T-cell (primary cell): ENCODE results near the gene SEPTIN5. TPM values are rescaled to one million over a fixed set of nuclear protein-coding genes. Genes with fewer than 3 reads are reported as not detected.

Experiments used
- ATAC-seq, 4 experiments: fragments of 200-7000 bp in 3 of 4; fragments of 150-1000 bp in 1 of 4; cut with Tn5 transposase; replicated peaks in 1 of 4; 1 replicate in 3 of 4; 2 replicates in 1 of 4; pipeline ENCODE4 v1.10.0; 2021; ENCODE audit warnings: moderate library complexity in 3 of 4, mild to moderate bottlenecking in 2 of 4, moderate number of reproducible peaks in 1 of 4
- CTCF ChIA-PET, 2 donors: fragments of 300-600 bp; sonication (Branson Sonifier 250); formaldehyde crosslinking; loops; one replicate each; lab custom pipeline; 2022; ENCODE audit warnings: antibody characterized with exemption in 2 of 2; lab: Charles Lee
- POLR2A ChIA-PET, 2 donors: fragments of 300-600 bp; sonication (Branson Sonifier 250); formaldehyde crosslinking; loops; one replicate each; lab custom pipeline; 2022; ENCODE audit warnings: antibody characterized with exemption in 2 of 2; lab: Charles Lee
- DNase-seq, 35 experiments: peaks; one replicate each; pipeline versions ENCODE4 v3.0.0 to v3.0.0-alpha.2; 2013 to 2023
- H3K27ac ChIP-seq: one replicate; pipeline ENCODE4 v1.5.1; 2013; ENCODE audit warnings: low read length
- H3K27me3 ChIP-seq, 2 experiments: replicated peaks in 1 of 2; 1 replicate in 1 of 2; 2 replicates in 1 of 2; pipeline versions ENCODE4 v1.6.1 to v1.7.0; 2013; ENCODE audit warnings: low read length in 1 of 2, mixed read lengths in 1 of 2; ENCODE audit not compliant: control insufficient read depth in 2 of 2, insufficient read depth in 2 of 2; ENCODE audit errors: extremely low read depth in 1 of 2
- H3K36me3 ChIP-seq, 2 donors: 1 replicate in 1 of 2; 2 replicates in 1 of 2; pipeline versions ENCODE4 v1.6.1 to v1.7.0; 2013; ENCODE audit warnings: low read length in 1 of 2; ENCODE audit not compliant: control insufficient read depth in 2 of 2, insufficient read depth in 1 of 2; ENCODE audit errors: extremely low read depth in 1 of 2
- H3K4me1 ChIP-seq, 2 experiments: 1 replicate in 1 of 2; 2 replicates in 1 of 2; pipeline versions ENCODE4 v1.6.1 to v1.7.0; 2013; ENCODE audit warnings: low read length in 2 of 2, mixed read lengths in 1 of 2; ENCODE audit not compliant: insufficient read depth in 2 of 2, control insufficient read depth in 1 of 2; ENCODE audit errors: extremely low read depth in 1 of 2
- H3K4me3 ChIP-seq, 2 donors: 1 replicate in 1 of 2; 2 replicates in 1 of 2; pipeline versions ENCODE4 v1.5.1 to v1.7.0; 2013; ENCODE audit warnings: mild to moderate bottlenecking in 2 of 2, low read length in 1 of 2, moderate library complexity in 1 of 2; ENCODE audit not compliant: control insufficient read depth in 1 of 2; ENCODE audit errors: extremely low read depth in 1 of 2
- H3K9me3 ChIP-seq: 2 replicates; pipeline ENCODE4 v1.7.0; 2013
- H3K27ac Mint-ChIP-seq, 2 donors: one replicate each; pipeline ENCODE4 v1.8.0; 2020 to 2021; ENCODE audit warnings: mild to moderate bottlenecking in 2 of 2, mixed read lengths in 2 of 2
- H3K27me3 Mint-ChIP-seq, 2 donors: one replicate each; pipeline ENCODE4 v1.8.0; 2021 to 2022; ENCODE audit warnings: mixed read lengths in 2 of 2
- H3K36me3 Mint-ChIP-seq: one replicate; pipeline ENCODE4 v1.8.0; 2021; ENCODE audit warnings: mixed read lengths
- H3K4me1 Mint-ChIP-seq, 3 donors: one replicate each; pipeline ENCODE4 v1.8.0; 2020 to 2022; ENCODE audit warnings: mixed read lengths in 3 of 3, mild to moderate bottlenecking in 1 of 3
- H3K4me3 Mint-ChIP-seq, 3 donors: one replicate each; pipeline ENCODE4 v1.8.0; 2020 to 2022; ENCODE audit warnings: mild to moderate bottlenecking in 3 of 3, mixed read lengths in 3 of 3, moderate library complexity in 3 of 3
- H3K9me3 Mint-ChIP-seq, 3 donors: one replicate each; pipeline ENCODE4 v1.8.0; 2020 to 2022; ENCODE audit warnings: mixed read lengths in 3 of 3
- WGBS: methylation state at CpG from one replicate; pipeline ENCODE4 v1.1.5; 2013; ENCODE audit warnings: missing lambda C conversion rate; ENCODE audit not compliant: insufficient coverage; 5-methylcytosine and 5-hydroxymethylcytosine counted together
- total RNA-seq, 35 experiments: library from RNA in 6 of 35; stranded (reverse) in 6 of 35; fragments of 120-200 nt in 1 of 35; gene quantifications; one replicate each; pipeline versions ENCODE4 v1.2.1 to v1.2.4 and lab custom pipeline; 2013 to 2026

The SEPTIN5 gene
- total RNA-seq, 5 donors from 2014 or later (not counting 1 experiment from before 2014, with no cell fraction given): 0.33 to 3.2 (median 1.2) TPM

- Mint-ChIP-seq H3K36me3 (no peaks in the 10 kb centered on the region), H3K4me3 (no peak overlapping the region), H3K27ac (no peak overlapping the region), H3K4me1 (no peaks in the 10 kb centered on the region), H3K9me3 (no peaks in the 10 kb centered on the region), H3K27me3 (peaks cover 4 to 11% of the 10 kb centered on the region in 2 donors)
- Histone ChIP-seq H3K9me3 (no peaks in the 10 kb centered on the region), H3K4me3 (no peak overlapping the region), H3K27me3 (peaks cover 0 to 29% of the 10 kb centered on the region in 2 experiments), H3K27ac (no peak overlapping the region), H3K4me1 (no peaks in the 10 kb centered on the region), H3K36me3 (no peaks in the 10 kb centered on the region)
- CTCF ChIA-PET: interaction anchor here in 1 of 2 donors (1.0 kb wide), 1 partner anchor 42 kb away, joined by 3 read pairs; no protein-coding TSS in a partner anchor
- DNase-seq (no peak), ATAC-seq (no peak)
- POLR2A ChIA-PET: no interaction called here
- 48% methylated on average over 15 of the region's 15 CpGs for WGBS
Observed at GRCh38 chr22:19689408-19689807, 24.9 kb upstream of the SEPTIN5 start.

GRCh38 chr22:19691007-19691720 lies 23.1 kb upstream of the SEPTIN5 start:
- no peaks in the 10 kb centered on the region for H3K4me1 ChIP-seq
- H3K36me3 ChIP-seq: no peaks in the 10 kb centered on the region
- Mint-ChIP-seq H3K27ac (no peak overlapping the region), H3K27me3 (peaks cover 4 to 12% of the 10 kb centered on the region in 2 donors), H3K4me1 (no peaks in the 10 kb centered on the region), H3K36me3 (no peaks in the 10 kb centered on the region), H3K4me3 (no peak overlapping the region), H3K9me3 (no peaks in the 10 kb centered on the region)
- no peaks in the 10 kb centered on the region for H3K9me3 ChIP-seq
- POLR2A ChIA-PET: no interaction called here
- ATAC-seq: no peak
- H3K27ac ChIP-seq: no peak overlapping the region
- H3K4me3 ChIP-seq: no peak overlapping the region
- no peak for DNase-seq
- CTCF ChIA-PET: no interaction called here
- WGBS: 100% methylated on average over 3 of the region's 9 CpGs
- H3K27me3 ChIP-seq: peaks cover 0 to 37% of the 10 kb centered on the region in 2 experiments

GRCh38 chr22:19691721-19692341 lies 22.5 kb upstream of the SEPTIN5 start:
- no peak overlapping the region for H3K4me3 ChIP-seq
- H3K27me3 ChIP-seq: peaks cover 0 to 40% of the 10 kb centered on the region in 2 experiments
- DNase-seq: no peak
- H3K27ac Mint-ChIP-seq: no peak overlapping the region
- no peaks in the 10 kb centered on the region for H3K9me3 Mint-ChIP-seq
- H3K27ac ChIP-seq: no peak overlapping the region
- H3K4me3 Mint-ChIP-seq: no peak overlapping the region
- no peaks in the 10 kb centered on the region for H3K36me3 ChIP-seq
- H3K4me1 ChIP-seq: no peaks in the 10 kb centered on the region
- no peaks in the 10 kb centered on the region for H3K9me3 ChIP-seq
- ChIA-PET POLR2A (no interaction called here), CTCF (no interaction called here)
- WGBS: 86% methylated on average over 9 of the region's 19 CpGs
- no peak for ATAC-seq
- H3K4me1 Mint-ChIP-seq: no peaks in the 10 kb centered on the region
- no peaks in the 10 kb centered on the region for H3K36me3 Mint-ChIP-seq
- peaks cover 9 to 16% of the 10 kb centered on the region in 2 donors for H3K27me3 Mint-ChIP-seq

GRCh38 chr22:19693581-19693980 lies 20.7 kb upstream of the SEPTIN5 start:
- ChIA-PET POLR2A (no interaction called here), CTCF (no interaction called here)
- DNase-seq: no peak
- Histone ChIP-seq H3K4me3 (no peak overlapping the region), H3K27me3 (peaks cover 0 to 41% of the 10 kb centered on the region in 2 experiments), H3K4me1 (no peaks in the 10 kb centered on the region), H3K36me3 (no peaks in the 10 kb centered on the region), H3K9me3 (no peaks in the 10 kb centered on the region), H3K27ac (no peak overlapping the region)
- Mint-ChIP-seq H3K36me3 (no peaks in the 10 kb centered on the region), H3K4me1 (no peaks in the 10 kb centered on the region), H3K4me3 (no peak overlapping the region), H3K27me3 (peaks cover 9 to 16% of the 10 kb centered on the region in 2 donors), H3K27ac (no peak overlapping the region), H3K9me3 (no peaks in the 10 kb centered on the region)
- no peak for ATAC-seq
- WGBS: 78% methylated on average over 8 of the region's 14 CpGs

GRCh38 chr22:19693981-19694670 lies 20.2 kb upstream of the SEPTIN5 start:
- CTCF ChIA-PET: no interaction called here
- DNase-seq: no peak

GRCh38 chr22:19694696-19695095 lies 19.6 kb upstream of the SEPTIN5 start:
- Mint-ChIP-seq H3K27ac (no peak overlapping the region), H3K27me3 (peaks cover 9 to 16% of the 10 kb centered on the region in 2 donors), H3K4me1 (no peaks in the 10 kb centered on the region), H3K9me3 (no peaks in the 10 kb centered on the region), H3K36me3 (no peaks in the 10 kb centered on the region), H3K4me3 (no peak overlapping the region)
- ATAC-seq (no peak), DNase-seq (no peak)
- Histone ChIP-seq H3K27me3 (peaks cover 0 to 33% of the 10 kb centered on the region in 2 experiments), H3K4me3 (no peak overlapping the region), H3K36me3 (no peaks in the 10 kb centered on the region), H3K4me1 (no peaks in the 10 kb centered on the region), H3K27ac (no peak overlapping the region), H3K9me3 (no peaks in the 10 kb centered on the region)
- ChIA-PET CTCF (no interaction called here), POLR2A (no interaction called here)
- WGBS: 93% methylated on average over 9 of the region's 13 CpGs

More at GRCh38 chr22:19693981-19694670, 20.2 kb upstream of the SEPTIN5 start:
- no peaks in the 10 kb centered on the region for H3K36me3 Mint-ChIP-seq
- no peak overlapping the region for H3K27ac ChIP-seq
- 86% methylated on average over 10 of the region's 12 CpGs for WGBS
- no peaks in the 10 kb centered on the region for H3K9me3 Mint-ChIP-seq
- peaks cover 0 to 38% of the 10 kb centered on the region in 2 experiments for H3K27me3 ChIP-seq
- POLR2A ChIA-PET: no interaction called here
- no peak for ATAC-seq
- no peak overlapping the region for H3K27ac Mint-ChIP-seq
- no peaks in the 10 kb centered on the region for H3K9me3 ChIP-seq
- H3K36me3 ChIP-seq: no peaks in the 10 kb centered on the region
- peaks cover 9 to 16% of the 10 kb centered on the region in 2 donors for H3K27me3 Mint-ChIP-seq
- no peak overlapping the region for H3K4me3 Mint-ChIP-seq
- H3K4me3 ChIP-seq: no peak overlapping the region
- no peaks in the 10 kb centered on the region for H3K4me1 Mint-ChIP-seq
- no peaks in the 10 kb centered on the region for H3K4me1 ChIP-seq
